ENCODE data around the gene IFNA13.
A peak's percentile ranks its signal among the peaks of the same experiment; 100 is the strongest.
"Not testable (repeated sequence)": the region's sequence is repeated elsewhere in the genome, so short reads cannot be mapped to it uniquely, and the experiment has no call there.

IFNA13 gene

GRCh38 chr9:21367957-21368356 lies at the start of gene IFNA13:
IFNA13 (minus strand) TSS chr9:21368057; CDS start chr9:21368010, 47 bp downstream.
- DNase-seq, result no peak

GRCh38 chr9:21415493-21416267 lies 47.8 kb upstream of the IFNA13 start:
- peak; percentile 81 for DNase-seq

DNA sequence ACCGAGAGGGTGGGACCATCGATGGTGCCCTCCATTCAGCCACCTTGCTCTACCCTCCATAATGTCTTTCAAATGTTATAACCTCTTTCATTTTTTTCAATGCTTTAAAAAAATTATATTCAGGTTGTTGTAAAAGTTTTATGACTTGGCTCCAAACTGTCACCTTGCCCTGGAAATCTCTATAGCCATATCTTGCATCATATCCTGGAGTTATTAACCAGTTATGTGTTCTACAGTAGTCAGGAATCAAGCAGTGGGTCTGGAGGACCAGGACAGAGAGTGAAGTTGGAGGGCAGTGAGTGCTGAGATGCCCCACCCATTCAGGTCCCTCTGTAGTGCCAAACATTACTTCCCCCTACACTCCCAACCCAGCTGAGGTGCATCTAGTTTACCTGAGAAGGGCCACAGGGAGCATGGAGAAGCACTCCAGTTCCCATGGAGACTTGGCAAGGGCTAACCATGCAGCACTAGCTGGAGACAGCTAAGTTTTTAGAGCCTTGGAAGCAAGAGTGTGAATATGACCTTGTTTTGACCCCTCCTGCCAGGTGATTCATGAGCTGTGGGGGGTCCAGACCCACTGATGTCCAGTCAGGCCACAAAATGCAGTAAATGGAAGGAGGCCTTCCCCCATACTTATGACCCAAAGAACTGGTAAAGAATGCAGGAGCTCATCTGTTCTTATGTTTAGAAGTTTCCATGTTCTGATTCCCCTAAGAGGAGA lies 46.5 kb upstream of the IFNA13 start:
- DNase-seq, result no peak

DNA sequence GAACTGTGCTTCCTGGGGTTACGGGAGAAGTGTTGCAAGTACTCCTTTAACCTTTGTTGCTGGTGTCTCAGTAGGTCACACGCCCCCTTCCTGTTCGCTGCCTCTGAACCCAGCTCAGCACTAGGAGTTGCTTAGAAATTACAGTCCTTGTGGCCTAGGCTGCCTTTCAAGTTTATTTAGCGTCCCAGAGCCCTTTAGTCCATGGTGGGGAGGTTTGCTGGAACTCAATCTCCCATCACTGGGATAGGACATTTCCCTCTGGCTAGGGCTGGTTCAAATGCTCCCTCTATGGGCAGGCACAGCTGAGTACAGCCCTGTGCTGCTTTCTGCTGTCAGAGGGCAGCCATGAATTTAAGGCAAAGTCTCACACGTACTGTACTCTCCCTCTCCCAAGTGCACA lies 45.8 kb upstream of the IFNA13 start:
- DNase-seq, result no peak

GRCh38 chr9:21413151-21413550 lies 45.3 kb upstream of the IFNA13 start:
- no peak for DNase-seq

DNA sequence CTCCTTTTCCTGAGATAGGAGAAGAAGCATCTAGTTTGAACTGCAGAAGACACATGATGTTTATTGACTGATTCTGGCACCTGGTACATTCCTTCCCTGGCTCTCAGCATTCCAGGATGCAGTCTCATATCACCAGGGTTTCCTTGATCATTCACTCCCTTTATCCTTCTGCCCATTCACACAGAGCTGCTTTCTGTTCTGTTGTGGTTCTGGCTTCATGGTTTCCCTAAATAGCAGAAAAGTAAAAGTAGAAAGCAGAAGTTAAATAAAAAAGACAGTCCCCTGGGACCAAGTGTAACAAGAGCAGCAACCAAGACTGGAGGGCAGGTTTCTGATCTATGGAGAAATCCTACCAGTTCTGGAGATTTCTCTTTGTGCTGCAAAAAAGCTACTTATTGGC lies 44.2 kb upstream of the IFNA13 start:
- DNase-seq, result no peak

DNA sequence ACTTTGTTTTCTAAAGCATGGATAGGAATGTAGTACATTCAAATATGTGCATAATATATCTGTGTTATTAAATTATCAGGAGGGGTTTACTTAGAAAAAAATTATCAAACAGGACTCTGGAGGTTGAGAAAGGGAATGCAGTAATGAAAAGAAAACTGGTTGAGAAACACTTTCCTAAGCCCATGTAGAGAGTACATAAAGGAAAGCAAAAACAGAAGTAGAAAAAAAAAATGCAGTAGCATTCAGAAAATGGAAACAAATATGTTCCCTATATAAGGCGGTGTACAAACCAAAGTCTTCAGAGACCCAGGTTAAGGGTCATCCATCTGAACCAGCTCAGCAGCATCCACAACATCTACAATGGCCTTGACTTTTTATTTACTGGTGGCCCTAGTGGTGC lies 41.0 kb upstream of the IFNA13 start, which contains the start of gene IFNA8:
Gene IFNA8, plus strand, starts transcription at position 301 of the 400 bp plus-strand sequence. Its CDS starts 60 bp downstream, at position 361.
- no peak for DNase-seq

DNA sequence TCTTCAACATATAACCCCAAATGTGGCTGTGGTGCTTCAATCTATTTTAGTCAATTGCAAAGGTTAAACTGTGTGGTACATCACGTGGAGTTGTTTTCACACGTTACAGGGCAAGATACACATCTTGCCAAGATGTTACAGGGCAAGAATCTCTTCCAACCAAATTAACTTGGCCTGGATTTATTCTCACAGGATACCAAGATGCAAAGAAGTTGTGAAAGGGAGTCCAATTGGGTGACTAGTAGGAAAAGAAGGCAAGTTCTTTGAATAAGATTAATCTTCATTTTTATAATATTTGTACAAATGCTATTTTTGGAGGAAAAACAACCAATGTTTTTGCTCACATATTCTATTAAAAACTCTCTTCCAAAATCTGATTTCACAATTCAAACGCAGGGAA lies 36.3 kb upstream of the IFNA13 start:
- no peak for DNase-seq

DNA sequence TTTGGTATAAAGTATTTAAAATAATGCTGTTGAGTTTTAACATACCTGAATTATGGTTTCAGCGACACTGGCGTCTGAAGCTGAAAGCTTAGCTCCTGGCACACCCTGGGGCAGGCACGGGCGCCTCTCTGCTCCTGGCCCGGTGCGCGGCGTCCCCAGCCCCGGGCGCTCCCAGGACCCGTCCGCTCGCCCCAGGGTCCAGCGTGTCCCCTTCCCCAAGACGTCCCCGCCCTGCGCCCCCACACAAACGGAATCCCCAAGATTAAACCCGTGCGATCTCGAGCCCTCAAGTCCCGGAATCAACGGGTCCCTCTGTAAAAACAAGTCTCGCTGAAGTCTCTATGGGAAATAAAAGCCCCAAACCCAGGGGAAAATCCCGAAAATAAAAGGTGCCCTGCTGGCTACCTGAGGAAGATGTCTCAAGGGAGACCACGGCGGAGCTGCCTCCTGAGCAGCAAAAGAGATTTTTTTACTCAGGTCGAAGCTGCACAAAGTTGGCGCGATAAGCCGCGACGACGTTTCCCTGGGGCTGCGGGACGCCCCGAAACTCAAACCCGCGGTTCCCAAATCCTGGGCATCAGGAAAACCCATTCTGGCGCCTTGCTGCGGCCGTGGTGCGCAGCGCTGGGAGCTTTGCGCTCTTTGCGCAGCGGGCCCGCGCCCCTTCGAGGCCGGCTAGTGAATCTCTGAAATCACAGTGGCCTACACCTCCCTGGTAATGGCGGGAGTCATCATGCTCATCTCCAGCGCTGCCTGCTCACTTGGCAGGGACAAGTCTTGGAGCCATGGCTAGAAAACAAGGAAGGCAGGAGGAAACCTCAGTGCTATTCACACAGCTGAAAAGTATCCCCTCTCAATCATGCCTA lies 34.8 kb upstream of the IFNA13 start:
- peak; percentile 9 for DNase-seq

- no peak for DNase-seq
Measured at GRCh38 chr9:21399956-21400355, 32.1 kb upstream of the IFNA13 start.

- DNase-seq, result no peak
Measured at GRCh38 chr9:21398955-21399489, 31.2 kb upstream of the IFNA13 start.

DNA sequence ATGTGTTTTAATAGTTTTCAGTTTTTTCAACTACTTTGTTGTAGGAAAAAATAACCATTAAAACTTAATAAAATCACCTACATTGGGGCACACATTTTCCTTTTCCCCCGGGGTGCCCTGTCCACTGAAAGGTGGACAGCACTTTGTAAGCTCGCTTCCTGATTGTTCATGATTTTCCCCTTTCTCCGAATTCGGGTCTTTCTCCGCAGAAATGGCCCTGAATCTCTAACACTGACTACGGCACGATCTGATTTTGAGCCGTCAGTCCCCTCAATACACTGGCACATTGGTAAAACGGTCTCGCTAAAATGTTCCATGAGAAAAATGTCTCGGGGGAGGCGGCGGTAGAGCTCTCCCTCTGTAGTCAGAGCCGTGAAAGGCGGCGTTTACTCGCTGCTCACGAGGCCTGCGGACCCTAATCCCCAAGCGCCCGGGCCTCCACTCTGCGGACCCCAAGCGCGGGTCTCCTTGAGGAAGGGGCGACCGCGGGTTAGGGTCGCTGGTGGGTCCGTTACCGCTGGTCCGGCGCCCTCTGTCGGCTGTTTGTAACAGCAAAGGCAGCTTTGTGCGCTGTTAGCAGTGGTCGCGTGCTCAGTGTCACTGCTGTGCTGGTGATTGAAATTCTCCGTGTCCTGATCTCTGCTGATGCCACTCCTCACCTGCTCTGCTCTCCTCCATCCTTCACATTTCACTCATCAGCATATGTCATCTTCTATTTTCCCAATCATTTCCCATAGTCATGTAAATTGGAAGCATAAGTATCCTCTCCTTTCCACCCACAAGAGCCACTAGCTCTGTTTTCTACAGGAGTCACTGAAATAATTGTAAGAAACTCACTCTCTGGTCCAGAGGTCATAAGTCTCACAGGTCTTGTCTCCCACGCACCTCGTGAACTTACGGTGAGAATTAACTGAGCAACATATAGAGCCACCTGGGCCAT lies 28.2 kb upstream of the IFNA13 start:
- peak; percentile 78 for DNase-seq

GRCh38 chr9:21392270-21392669 lies 24.4 kb upstream of the IFNA13 start:
- DNase-seq, result peak; percentile 44

DNA sequence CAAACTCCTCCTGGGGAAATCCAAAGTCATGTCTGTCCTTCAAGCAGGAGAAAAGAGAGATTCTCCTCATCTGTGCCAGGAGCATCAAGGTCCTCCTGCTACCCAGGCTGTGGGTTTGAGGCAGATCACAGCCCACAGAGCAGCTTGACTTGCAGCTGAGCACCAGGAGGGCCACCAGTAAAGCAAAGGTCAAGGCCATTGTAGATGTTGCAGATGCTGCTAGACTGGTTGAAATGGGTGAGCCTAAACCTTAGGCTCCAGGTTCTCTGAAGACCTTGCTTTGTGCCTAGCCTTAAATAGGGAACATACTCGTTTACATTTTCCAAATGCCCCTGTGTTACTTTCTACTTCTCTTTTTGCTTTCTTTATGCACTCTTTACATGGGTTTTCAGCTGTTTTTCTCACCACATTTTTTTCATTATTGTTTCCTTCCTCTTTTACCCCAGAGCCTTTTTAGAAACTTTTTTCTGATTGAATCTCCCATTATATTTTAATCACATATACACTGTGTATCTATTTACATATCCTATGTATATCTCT lies 17.3 kb upstream of the IFNA13 start, which contains the start of gene IFNA2:
Gene IFNA2, minus strand, starts transcription at position 268 of the 540 bp plus-strand sequence. Its CDS starts 69 bp downstream, at position 199.
- DNase-seq, result no peak

GRCh38 chr9:21383627-21384026 lies 15.8 kb upstream of the IFNA13 start:
- DNase-seq, result no peak

- no peak for DNase-seq
Measured at GRCh38 chr9:21381448-21382339, 13.8 kb upstream of the IFNA13 start.

GRCh38 chr9:21371467-21371866 lies 3.6 kb upstream of the IFNA13 start:
- not testable (repeated sequence) for DNase-seq

DNA sequence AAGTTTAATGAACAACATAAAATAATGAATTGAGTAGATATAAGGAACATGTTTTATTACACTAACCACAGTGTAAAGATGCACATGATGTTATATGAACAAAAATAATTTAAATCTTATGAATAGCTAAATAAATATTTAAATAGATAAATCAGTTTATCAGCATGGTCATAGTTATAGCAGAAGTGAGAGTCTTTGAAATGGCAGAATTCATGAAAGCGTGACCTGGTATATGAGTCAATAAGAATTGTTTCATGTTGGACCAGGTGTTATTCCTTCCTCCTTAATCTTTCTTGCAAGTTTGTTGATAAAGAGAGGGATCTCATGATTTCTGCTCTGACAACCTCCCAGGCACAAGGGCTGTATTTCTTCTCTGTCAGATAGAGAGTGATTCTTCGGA lies 688 bp downstream of the IFNA13 start:
- not testable (repeated sequence) for DNase-seq

- no peak for DNase-seq
Measured at GRCh38 chr9:21362287-21362686, 5.6 kb downstream of the IFNA13 start.

All from NCI-H82 (cell line).